Breast epithelium (tissue), 3 donors: ENCODE results near the gene HRC.

ENCODE experiments used
- CTCF ChIP-seq, 3 donors: fragments of 450-650 bp; IDR thresholded peaks; one replicate each; pipeline ENCODE4 v1.5.1; 2016 to 2017; ENCODE audit warnings: antibody characterized with exemption in 3 of 3, mild to moderate bottlenecking in 3 of 3, moderate library complexity in 3 of 3
- POLR2A ChIP-seq: fragments of 450-650 bp; IDR thresholded peaks from one replicate; pipeline ENCODE4 v1.6.1; 2016; ENCODE audit warnings: antibody characterized with exemption, mild to moderate bottlenecking, moderate library complexity

GRCh38 chr19:49150944-49151243 is 4.3 kb downstream of the HRC start:
- TF ChIP-seq CTCF (IDR thresholded peaks at IDR 0.05) (no peak), POLR2A (no peak)
